ENCODE measurements around the gene RNF224. TPM values are rescaled to one million over a fixed set of nuclear protein-coding genes. Genes with fewer than 3 reads are reported as not detected.

Gene RNF224
- total and polyA plus RNA-seq, 4 donors: not detected

DNA sequence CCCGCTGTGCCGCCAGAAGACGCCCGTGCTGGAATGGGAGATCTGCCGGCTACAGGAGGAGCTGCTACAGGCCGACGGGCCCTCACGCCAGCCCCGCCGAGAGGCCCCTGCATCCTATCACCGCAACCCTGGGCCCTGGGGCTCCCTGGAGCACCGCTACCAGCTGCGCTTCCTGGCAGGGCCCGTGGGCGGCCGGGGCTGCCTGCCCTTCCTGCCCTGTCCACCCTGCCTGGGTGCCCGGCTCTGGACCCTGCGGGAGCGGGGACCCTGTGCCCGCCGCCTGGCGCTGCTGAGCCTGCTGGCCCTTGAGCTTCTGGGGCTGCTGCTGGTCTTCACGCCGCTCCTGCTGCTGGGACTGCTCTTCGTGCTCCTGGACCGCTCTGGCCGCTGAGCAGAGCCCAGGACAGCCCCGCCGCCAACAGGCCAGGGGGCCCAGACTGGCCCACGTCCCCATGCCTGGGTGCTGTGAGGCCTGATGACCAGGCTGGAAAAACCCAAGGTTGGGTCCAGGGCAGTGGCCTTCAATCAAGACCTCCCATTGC, 9.0 kb upstream of the RNF224 start:
- TF ChIP-seq RAD21 (IDR thresholded peaks at IDR 0.05) (no peak), HNF4A (conservative IDR thresholded peaks at IDR 0.05) (no peak), NR2F2 (IDR thresholded peaks at IDR 0.05) (no peak)
- Histone ChIP-seq H3K27me3 (ENCODE audit: control insufficient read depth in 4 of 4, insufficient read depth in 4 of 4, low read length in 3 of 4) (no peaks in the 10 kb centered on the region), H3K4me1 (ENCODE audit: control insufficient read depth in 4 of 4, insufficient read depth in 4 of 4, low read length in 3 of 4) (peaks cover 6 to 24% (median 13%) of the 10 kb centered on the region in 4 donors), H3K36me3 (ENCODE audit: control insufficient read depth in 4 of 4, insufficient read depth in 3 of 4, low read depth in 1 of 4, low read length in 3 of 4) (peaks cover 0 to 5% (median under 1%) of the 10 kb centered on the region in 4 donors), H3K9ac (ENCODE audit: low read depth in 1 of 2, low read length in 2 of 2) (no peak overlapping the region), H3K4me3 (ENCODE audit: low read depth in 1 of 3, low read length in 3 of 3) (no peak overlapping the region), H3K27ac (ENCODE audit: low read depth in 1 of 2, low read length in 2 of 2) (no peak overlapping the region), H3K9me3 (ENCODE audit: control insufficient read depth in 4 of 4, low read length in 3 of 4) (no peaks in the 10 kb centered on the region)
- WGBS: 90% methylated on average over 30 of the region's 30 CpGs
- DNase-seq (ENCODE audit: low spot score): no peak

DNA sequence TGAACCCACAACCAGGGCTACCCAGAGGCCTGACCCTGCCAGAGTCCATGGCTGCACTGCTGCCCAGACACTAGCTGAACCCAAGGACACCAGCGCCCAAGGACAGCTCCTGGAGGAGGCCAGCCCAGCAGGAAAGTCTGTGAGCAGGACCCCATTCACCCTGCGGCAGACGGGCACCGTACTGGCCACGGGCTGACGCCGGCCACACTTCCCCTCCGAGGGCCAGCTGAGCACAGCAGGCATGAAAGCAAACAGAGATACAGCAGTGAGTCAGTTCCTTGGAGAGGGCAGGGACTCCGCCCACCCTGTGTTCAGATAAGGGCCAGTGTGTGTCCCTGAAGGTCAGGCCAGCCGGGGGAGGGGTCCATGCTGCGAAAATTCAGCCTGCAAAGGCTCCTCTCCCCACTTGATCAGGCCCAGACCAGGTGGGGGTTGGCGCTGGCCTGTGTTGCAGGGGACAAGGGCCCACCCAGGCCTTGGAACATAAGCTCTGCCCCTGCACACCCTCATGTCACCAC, 8.5 kb upstream of the RNF224 start:
- Histone ChIP-seq H3K9ac (ENCODE audit: low read depth in 1 of 2, low read length in 2 of 2) (no peak overlapping the region), H3K36me3 (ENCODE audit: control insufficient read depth in 4 of 4, insufficient read depth in 3 of 4, low read depth in 1 of 4, low read length in 3 of 4) (peaks cover 0 to 5% (median under 1%) of the 10 kb centered on the region in 4 donors), H3K27ac (ENCODE audit: low read depth in 1 of 2, low read length in 2 of 2) (no peak overlapping the region), H3K4me3 (ENCODE audit: low read depth in 1 of 3, low read length in 3 of 3) (no peak overlapping the region), H3K27me3 (ENCODE audit: control insufficient read depth in 4 of 4, insufficient read depth in 4 of 4, low read length in 3 of 4) (no peaks in the 10 kb centered on the region), H3K4me1 (ENCODE audit: control insufficient read depth in 4 of 4, insufficient read depth in 4 of 4, low read length in 3 of 4) (peaks cover 6 to 26% (median 14%) of the 10 kb centered on the region in 4 donors), H3K9me3 (ENCODE audit: control insufficient read depth in 4 of 4, low read length in 3 of 4) (no peaks in the 10 kb centered on the region)
- TF ChIP-seq, protein P1, sequence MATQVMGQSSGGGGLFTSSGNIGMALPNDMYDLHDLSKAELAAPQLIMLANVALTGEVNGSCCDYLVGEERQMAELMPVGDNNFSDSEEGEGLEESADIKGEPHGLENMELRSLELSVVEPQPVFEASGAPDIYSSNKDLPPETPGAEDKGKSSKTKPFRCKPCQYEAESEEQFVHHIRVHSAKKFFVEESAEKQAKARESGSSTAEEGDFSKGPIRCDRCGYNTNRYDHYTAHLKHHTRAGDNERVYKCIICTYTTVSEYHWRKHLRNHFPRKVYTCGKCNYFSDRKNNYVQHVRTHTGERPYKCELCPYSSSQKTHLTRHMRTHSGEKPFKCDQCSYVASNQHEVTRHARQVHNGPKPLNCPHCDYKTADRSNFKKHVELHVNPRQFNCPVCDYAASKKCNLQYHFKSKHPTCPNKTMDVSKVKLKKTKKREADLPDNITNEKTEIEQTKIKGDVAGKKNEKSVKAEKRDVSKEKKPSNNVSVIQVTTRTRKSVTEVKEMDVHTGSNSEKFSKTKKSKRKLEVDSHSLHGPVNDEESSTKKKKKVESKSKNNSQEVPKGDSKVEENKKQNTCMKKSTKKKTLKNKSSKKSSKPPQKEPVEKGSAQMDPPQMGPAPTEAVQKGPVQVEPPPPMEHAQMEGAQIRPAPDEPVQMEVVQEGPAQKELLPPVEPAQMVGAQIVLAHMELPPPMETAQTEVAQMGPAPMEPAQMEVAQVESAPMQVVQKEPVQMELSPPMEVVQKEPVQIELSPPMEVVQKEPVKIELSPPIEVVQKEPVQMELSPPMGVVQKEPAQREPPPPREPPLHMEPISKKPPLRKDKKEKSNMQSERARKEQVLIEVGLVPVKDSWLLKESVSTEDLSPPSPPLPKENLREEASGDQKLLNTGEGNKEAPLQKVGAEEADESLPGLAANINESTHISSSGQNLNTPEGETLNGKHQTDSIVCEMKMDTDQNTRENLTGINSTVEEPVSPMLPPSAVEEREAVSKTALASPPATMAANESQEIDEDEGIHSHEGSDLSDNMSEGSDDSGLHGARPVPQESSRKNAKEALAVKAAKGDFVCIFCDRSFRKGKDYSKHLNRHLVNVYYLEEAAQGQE (IDR thresholded peaks at IDR 0.05): no peak
- TF ChIP-seq NR2F2 (IDR thresholded peaks at IDR 0.05): no peak
- TF ChIP-seq SP1 (IDR thresholded peaks at IDR 0.05): no peak
- TF ChIP-seq GABPA (IDR thresholded peaks at IDR 0.05 in 1 of 2, conservative IDR thresholded peaks at IDR 0.05 in 1 of 2): no peak
- no peak for TF ChIP-seq FOXA1 (IDR thresholded peaks at IDR 0.05)
- no peak for TF ChIP-seq JUND (IDR thresholded peaks at IDR 0.05)
- TF ChIP-seq, protein P2, sequence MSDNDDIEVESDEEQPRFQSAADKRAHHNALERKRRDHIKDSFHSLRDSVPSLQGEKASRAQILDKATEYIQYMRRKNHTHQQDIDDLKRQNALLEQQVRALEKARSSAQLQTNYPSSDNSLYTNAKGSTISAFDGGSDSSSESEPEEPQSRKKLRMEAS (IDR thresholded peaks at IDR 0.05): no peak
- no peak for TF ChIP-seq EGR1 (IDR thresholded peaks at IDR 0.05; ENCODE audit: low read depth in 2 of 2)
- TF ChIP-seq, protein P3, sequence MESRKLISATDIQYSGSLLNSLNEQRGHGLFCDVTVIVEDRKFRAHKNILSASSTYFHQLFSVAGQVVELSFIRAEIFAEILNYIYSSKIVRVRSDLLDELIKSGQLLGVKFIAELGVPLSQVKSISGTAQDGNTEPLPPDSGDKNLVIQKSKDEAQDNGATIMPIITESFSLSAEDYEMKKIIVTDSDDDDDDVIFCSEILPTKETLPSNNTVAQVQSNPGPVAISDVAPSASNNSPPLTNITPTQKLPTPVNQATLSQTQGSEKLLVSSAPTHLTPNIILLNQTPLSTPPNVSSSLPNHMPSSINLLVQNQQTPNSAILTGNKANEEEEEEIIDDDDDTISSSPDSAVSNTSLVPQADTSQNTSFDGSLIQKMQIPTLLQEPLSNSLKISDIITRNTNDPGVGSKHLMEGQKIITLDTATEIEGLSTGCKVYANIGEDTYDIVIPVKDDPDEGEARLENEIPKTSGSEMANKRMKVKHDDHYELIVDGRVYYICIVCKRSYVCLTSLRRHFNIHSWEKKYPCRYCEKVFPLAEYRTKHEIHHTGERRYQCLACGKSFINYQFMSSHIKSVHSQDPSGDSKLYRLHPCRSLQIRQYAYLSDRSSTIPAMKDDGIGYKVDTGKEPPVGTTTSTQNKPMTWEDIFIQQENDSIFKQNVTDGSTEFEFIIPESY (IDR thresholded peaks at IDR 0.05): no peak
- TF ChIP-seq YY1 (IDR thresholded peaks at IDR 0.05): no peak
- no peak for TF ChIP-seq TAF1 (conservative IDR thresholded peaks at IDR 0.05)
- peak; percentile 65 for DNase-seq (ENCODE audit: low spot score)
- 64% methylated on average over 12 of the region's 12 CpGs for WGBS
